HCT116 (cell line): ENCODE results near the gene SIL1. TPM values are rescaled to one million over a fixed set of nuclear protein-coding genes. Genes with fewer than 3 reads are reported as not detected.

Source experiments
- ATAC-seq: fragments of 200-7000 bp; cut with Tn5 transposase; 2 replicates; pipeline ENCODE4 v1.9.1; 2020; ENCODE audit warnings: mild to moderate bottlenecking, moderate library complexity
- BruUV-seq: library from RNA; stranded (reverse); fragments of 400-500 nt; replicated peaks from 2 replicates; lab custom pipeline; 2021; lab: Mats Ljungman, UMichigan
- CTCF ChIA-PET: fragments of 300-600 bp; sonication (Branson Sonifier 250); formaldehyde crosslinking; loops from one replicate; lab custom pipeline; 2021; ENCODE audit warnings: antibody characterized with exemption; lab: Charles Lee
- POLR2A ChIA-PET: fragments of 300-600, 350-600 bp; sonication (Branson Sonifier 250); formaldehyde crosslinking; loops from one replicate; lab custom pipeline; 2021; ENCODE audit warnings: antibody characterized with exemption; lab: Charles Lee
- RAD21 ChIA-PET, 2 experiments: fragments of 300-600 bp; sonication (Branson Sonifier 250); formaldehyde crosslinking; loops; one replicate each; lab custom pipeline; 2023; ENCODE audit warnings: low total read pairs in 2 of 2; ENCODE audit not compliant: uncharacterized antibody in 2 of 2, unreplicated experiment in 2 of 2, low non-redundant PET in 1 of 2; lab: Charles Lee
- DNase-seq: peaks from one replicate; pipeline ENCODE4 v3.0.0-alpha.2; 2010; ENCODE audit warnings: low read depth, low spot score
- H2AFZ ChIP-seq: fragments of 200-600 bp; shearing (Covaris generic), sonication (generic); 2 replicates; pipeline ENCODE4 v1.6.1; 2017; ENCODE audit warnings: low read depth, mixed run types, mixed read lengths, antibody characterized with exemption, low read length; ENCODE audit not compliant: poor library complexity, severe bottlenecking
- H3K27ac ChIP-seq: 2 replicates; pipeline ENCODE4 v1.5.1; 2012; ENCODE audit warnings: low read depth, low read length
- H3K27me3 ChIP-seq: fragments of 200-600 bp; sonication (generic); 2 replicates; pipeline ENCODE4 v1.6.1; 2016; ENCODE audit warnings: mixed run types, low read length, mixed read lengths; ENCODE audit not compliant: insufficient read depth
- H3K36me3 ChIP-seq, 2 experiments: fragments of 200-500 bp in 1 of 2; fragments of 200-600 bp in 1 of 2; sonication (Bioruptor generic) in 1 of 2; sonication (generic) in 1 of 2; 2 replicates each; pipeline versions ENCODE4 v1.5.1 to v1.6.1; 2014 to 2016; ENCODE audit warnings: low read length in 2 of 2, inconsistent platforms in 1 of 2, mixed read lengths in 1 of 2, mixed run types in 1 of 2; ENCODE audit not compliant: insufficient read depth in 2 of 2, control insufficient read depth in 1 of 2
- H3K4me1 ChIP-seq, 2 experiments: fragments of 200-600 bp in 1 of 2; sonication (generic) in 1 of 2; 2 replicates each; pipeline versions ENCODE4 v1.5.1 to v1.6.1; 2012 to 2017; ENCODE audit warnings: low read length in 2 of 2, inconsistent platforms in 1 of 2, mild to moderate bottlenecking in 1 of 2, mixed read lengths in 1 of 2, mixed run types in 1 of 2, moderate library complexity in 1 of 2; ENCODE audit not compliant: insufficient read depth in 2 of 2, control insufficient read depth in 1 of 2
- H3K4me2 ChIP-seq: fragments of 200-600 bp; sonication (generic); 2 replicates; pipeline ENCODE4 v1.6.1; 2017; ENCODE audit warnings: mixed run types, low read length, mixed read lengths
- H3K4me3 ChIP-seq, 2 experiments: fragments of 200-600 bp in 1 of 2; sonication (generic) in 1 of 2; replicated peaks in 1 of 2; 2 replicates each; pipeline ENCODE4 v1.5.1; 2011 to 2016; ENCODE audit warnings: low read length in 2 of 2, control low read depth in 1 of 2, low read depth in 1 of 2, mild to moderate bottlenecking in 1 of 2, mixed read lengths in 1 of 2, mixed run types in 1 of 2
- H3K79me2 ChIP-seq: fragments of 200-600 bp; sonication (generic); 2 replicates; pipeline ENCODE4 v1.6.1; 2017; ENCODE audit warnings: mild to moderate bottlenecking, mixed run types, low read length, moderate library complexity, mixed read lengths; ENCODE audit not compliant: insufficient read depth
- H3K9ac ChIP-seq: fragments of 200-600 bp; sonication (generic); 2 replicates; pipeline ENCODE4 v1.6.1; 2016; ENCODE audit warnings: low read length, mixed read lengths
- H3K9me2 ChIP-seq: fragments of 200-600 bp; sonication (generic), shearing (Covaris generic); 2 replicates; pipeline ENCODE4 v1.6.1; 2017; ENCODE audit warnings: mixed run types, mild to moderate bottlenecking, moderate library complexity; ENCODE audit not compliant: insufficient read depth
- H3K9me3 ChIP-seq, 2 experiments: fragments of 200-500 bp in 1 of 2; fragments of 200-600 bp in 1 of 2; sonication (Bioruptor generic) in 1 of 2; sonication (generic) in 1 of 2; 2 replicates each; pipeline ENCODE4 v1.6.1; 2014 to 2017; ENCODE audit warnings: low read length in 2 of 2, mixed read lengths in 2 of 2, inconsistent platforms in 1 of 2, low read depth in 1 of 2, mild to moderate bottlenecking in 1 of 2, mixed run types in 1 of 2, moderate library complexity in 1 of 2; ENCODE audit not compliant: control insufficient read depth in 1 of 2, insufficient read depth in 1 of 2
- H4K20me1 ChIP-seq: fragments of 200-600 bp; sonication (generic), shearing (Covaris generic); 2 replicates; pipeline ENCODE4 v1.6.1; 2017; ENCODE audit warnings: mixed run types, mild to moderate bottlenecking, moderate library complexity; ENCODE audit not compliant: insufficient read depth
- ATF3 ChIP-seq: IDR thresholded peaks from 2 replicates; pipeline ENCODE4 v1.6.1; 2012
- CBX3 ChIP-seq: IDR thresholded peaks from 2 replicates; pipeline ENCODE4 v1.6.1; 2012; ENCODE audit warnings: low read depth
- CEBPB ChIP-seq: IDR thresholded peaks from 2 replicates; pipeline ENCODE4 v1.6.1; 2012; ENCODE audit warnings: low read depth
- CTCF ChIP-seq, 3 experiments: fragments of 200-600 bp in 1 of 3; sonication (generic) in 1 of 3; IDR thresholded peaks in 2 of 3; conservative IDR thresholded peaks in 1 of 3; 2 replicates each; pipeline ENCODE4 v1.5.1; 2012 to 2017; ENCODE audit warnings: low read depth in 2 of 3, low read length in 2 of 3, antibody characterized with exemption in 1 of 3, borderline replicate concordance in 1 of 3, control low read depth in 1 of 3, mild to moderate bottlenecking in 1 of 3, mixed read lengths in 1 of 3, mixed run types in 1 of 3, moderate library complexity in 1 of 3; ENCODE audit not compliant: insufficient read depth in 1 of 3
- EGR1 ChIP-seq: IDR thresholded peaks from 2 replicates; pipeline ENCODE4 v1.6.1; 2012; ENCODE audit warnings: low read depth
- ELF1 ChIP-seq: IDR thresholded peaks from 2 replicates; pipeline ENCODE4 v1.6.1; 2012; ENCODE audit warnings: low read depth, borderline replicate concordance
- EZH2phosphoT487 ChIP-seq: fragments of 200-600 bp; IDR thresholded peaks from 2 replicates; pipeline ENCODE4 v1.6.1; 2018; ENCODE audit warnings: antibody characterized with exemption, borderline replicate concordance
- JUND ChIP-seq: IDR thresholded peaks from 2 replicates; pipeline ENCODE4 v1.6.1; 2012
- POLR2AphosphoS5 ChIP-seq: IDR thresholded peaks from 2 replicates; pipeline ENCODE4 v1.6.1; 2011; ENCODE audit warnings: mild to moderate bottlenecking, low read depth, low read length, moderate library complexity
- REST ChIP-seq: IDR thresholded peaks from 2 replicates; pipeline ENCODE4 v1.6.1; 2012; ENCODE audit warnings: low read depth
- SIN3A ChIP-seq: IDR thresholded peaks from 2 replicates; pipeline ENCODE4 v1.6.1; 2012; ENCODE audit warnings: low read depth
- SP1 ChIP-seq: IDR thresholded peaks from 2 replicates; pipeline ENCODE4 v1.6.1; 2012; ENCODE audit warnings: low read depth
- SRF ChIP-seq: IDR thresholded peaks from 2 replicates; pipeline ENCODE4 v1.6.1; 2012; ENCODE audit warnings: low read depth
- ZNF274 ChIP-seq: fragments of 200-500 bp; sonication (Bioruptor generic); IDR thresholded peaks from 2 replicates; pipeline ENCODE4 v1.6.1; 2014; ENCODE audit warnings: mild to moderate bottlenecking, low read depth, low read length, inconsistent platforms
- intact Hi-C: fragments of 100-400 bp; cut with micrococcal nuclease; formaldehyde crosslinking; loops from 2 replicates; pipeline ENCODE4 v1.10.0; 2022
- total RNA-seq: library from RNA; stranded (reverse); gene quantifications from one replicate; pipeline ENCODE4 v1.2.1, GENCODE V29; 2021; ENCODE audit not compliant: unreplicated experiment

Gene SIL1
- total RNA-seq, 1 experiment from 2014 or later, result 34.0 TPM

GRCh38 chr5:139131921-139132432 lies 66.2 kb downstream of the SIL1 start:
- no peak overlapping the region for H3K4me3 ChIP-seq
- TF ChIP-seq SIN3A, result no peak
- no peak for TF ChIP-seq ELF1
- no peaks in the 10 kb centered on the region for H3K9me3 ChIP-seq
- H2AFZ ChIP-seq, result no peak overlapping the region
- CTCF ChIA-PET, result no interaction called here
- no peaks in the 10 kb centered on the region; a peak in 1 of 4 replicates for H3K4me1 ChIP-seq
- no peaks in the 10 kb centered on the region for H3K79me2 ChIP-seq
- H3K9ac ChIP-seq, result no peak overlapping the region
- H3K4me2 ChIP-seq, result no peak overlapping the region
- no peaks in the 10 kb centered on the region for H3K36me3 ChIP-seq
- intact Hi-C loops, result no loop called here
- BruUV-seq, result no TSS peak
- no peaks in the 10 kb centered on the region for H3K9me2 ChIP-seq
- no peak for DNase-seq
- no peaks in the 10 kb centered on the region for H3K27me3 ChIP-seq
- no peak overlapping the region for H3K27ac ChIP-seq
- POLR2A ChIA-PET, result no interaction called here
- no peaks in the 10 kb centered on the region for H4K20me1 ChIP-seq
- RAD21 ChIA-PET, result no interaction called here
- ATAC-seq, result no peak

- H3K4me2 ChIP-seq, result no peak overlapping the region
- no peak overlapping the region for H3K4me3 ChIP-seq
- CTCF ChIA-PET, result no interaction called here
- TF ChIP-seq EGR1 (no peak), REST (no peak), EZH2phosphoT487 (no peak), CBX3 (no peak), ZNF274 (no peak), ATF3 (no peak), POLR2AphosphoS5 (no peak), JUND (no peak), CTCF (IDR thresholded peaks at IDR 0.05 in 2 of 3, conservative IDR thresholded peaks at IDR 0.05 in 1 of 3; ENCODE audit: borderline replicate concordance in 1 of 3, insufficient read depth in 1 of 3, low read depth in 2 of 3, low read length in 2 of 3) (no peak), SP1 (no peak), SRF (no peak), CEBPB (no peak), SIN3A (no peak), ELF1 (no peak)
- TF ChIP-seq, all 23 proteins: peak for 0
- Histone ChIP-seq H3K79me2 (no peaks in the 10 kb centered on the region), H2AFZ (no peak overlapping the region), H3K9ac (no peak overlapping the region), H3K27ac (no peak overlapping the region), H3K9me3 (no peaks in the 10 kb centered on the region), H3K9me2 (no peaks in the 10 kb centered on the region), H3K36me3 (no peaks in the 10 kb centered on the region), H4K20me1 (no peaks in the 10 kb centered on the region), H3K27me3 (no peaks in the 10 kb centered on the region), H3K4me1 (no peaks in the 10 kb centered on the region; a peak in 1 of 4 replicates)
- POLR2A ChIA-PET, result no interaction called here
- RAD21 ChIA-PET, result no interaction called here
- no peak for ATAC-seq
- intact Hi-C loops, result no loop called here
- no peak for DNase-seq
- no TSS peak for BruUV-seq
These were observed 66.7 kb downstream of the SIL1 start for GRCh38 chr5:139131465-139131864.
